Astrocyte (in vitro differentiated cells and primary cell): ENCODE measurements around the gene SPATA20. TPM values are rescaled to one million over a fixed set of nuclear protein-coding genes. Genes with fewer than 3 reads are reported as not detected.

Experiments used
- DNase-seq: peaks from one replicate; pipeline ENCODE4 v3.0.0-alpha.2; 2010; ENCODE audit warnings: low read depth
- FAIRE-seq: peaks from 2 replicates; lab custom pipeline; 2011; peaks lifted over from hg19 to GRCh38; lab: Jason Lieb, UNC
- H2AFZ ChIP-seq: 2 replicates; pipeline ENCODE4 v1.6.0; 2012; ENCODE audit warnings: low read depth, low read length, inconsistent platforms
- H3K27ac ChIP-seq: 2 replicates; pipeline ENCODE4 v1.5.1; 2011; ENCODE audit warnings: low read depth, low read length, inconsistent platforms
- H3K27me3 ChIP-seq: 2 replicates; pipeline ENCODE4 v1.6.0; 2011; ENCODE audit warnings: low read length, inconsistent platforms; ENCODE audit not compliant: insufficient read depth
- H3K36me3 ChIP-seq: 2 replicates; pipeline ENCODE4 v1.5.1; 2011; ENCODE audit warnings: low read length, inconsistent platforms; ENCODE audit not compliant: insufficient read depth
- H3K4me1 ChIP-seq: 2 replicates; pipeline ENCODE4 v1.5.1; 2011; ENCODE audit warnings: low read length, inconsistent platforms; ENCODE audit not compliant: insufficient read depth
- H3K4me2 ChIP-seq: 2 replicates; pipeline ENCODE4 v1.6.0; 2012; ENCODE audit warnings: low read length, inconsistent platforms
- H3K4me3 ChIP-seq: 2 replicates; pipeline ENCODE4 v1.5.1; 2011; ENCODE audit warnings: low read depth, mild to moderate bottlenecking, low read length, inconsistent platforms; ENCODE audit not compliant: insufficient read depth
- H3K79me2 ChIP-seq: 2 replicates; pipeline ENCODE4 v1.6.0; 2012; ENCODE audit warnings: mild to moderate bottlenecking, low read length, inconsistent platforms; ENCODE audit not compliant: insufficient read depth
- H3K9ac ChIP-seq: 2 replicates; pipeline ENCODE4 v1.6.0; 2012; ENCODE audit warnings: mild to moderate bottlenecking, low read length, inconsistent platforms
- H3K9me3 ChIP-seq: 2 replicates; pipeline ENCODE4 v1.5.1; 2012; ENCODE audit warnings: low read depth, mild to moderate bottlenecking, low read length, inconsistent platforms; ENCODE audit not compliant: insufficient read depth
- H4K20me1 ChIP-seq: 2 replicates; pipeline ENCODE4 v1.6.0; 2012; ENCODE audit warnings: low read length, inconsistent platforms; ENCODE audit not compliant: insufficient read depth
- H3K27ac Mint-ChIP-seq: one replicate; pipeline ENCODE4 v1.8.0; 2021; ENCODE audit warnings: mild to moderate bottlenecking, mixed read lengths; ENCODE audit not compliant: unreplicated experiment
- H3K27me3 Mint-ChIP-seq: one replicate; pipeline ENCODE4 v1.8.0; 2021; ENCODE audit warnings: low read depth, mixed read lengths; ENCODE audit not compliant: unreplicated experiment
- H3K36me3 Mint-ChIP-seq: one replicate; pipeline ENCODE4 v1.8.0; 2021; ENCODE audit warnings: low read depth, mixed read lengths; ENCODE audit not compliant: unreplicated experiment
- H3K4me1 Mint-ChIP-seq: one replicate; pipeline ENCODE4 v1.8.0; 2021; ENCODE audit warnings: low read depth, mixed read lengths; ENCODE audit not compliant: unreplicated experiment
- H3K4me3 Mint-ChIP-seq: one replicate; pipeline ENCODE4 v1.8.0; 2021; ENCODE audit warnings: mild to moderate bottlenecking, moderate library complexity, mixed read lengths; ENCODE audit not compliant: unreplicated experiment
- H3K9me3 Mint-ChIP-seq: one replicate; pipeline ENCODE4 v1.8.0; 2021; ENCODE audit warnings: mild to moderate bottlenecking, mixed read lengths; ENCODE audit not compliant: unreplicated experiment
- EZH2 ChIP-seq: IDR thresholded peaks from 2 replicates; pipeline ENCODE4 v1.6.1; 2012; ENCODE audit warnings: mild to moderate bottlenecking, low read length, inconsistent platforms; ENCODE audit not compliant: insufficient read depth
- total RNA-seq: library from RNA; stranded (reverse); gene quantifications from 2 replicates; pipeline ENCODE4 v1.2.1, GENCODE V29; 2021
- TF ChIP-seq, protein P1 (sequence below): IDR thresholded peaks from 2 replicates; pipeline ENCODE4 v1.5.1; 2011; ENCODE audit warnings: low read depth, mild to moderate bottlenecking, inconsistent platforms, low read length, moderate library complexity; ENCODE audit not compliant: insufficient read depth

Gene SPATA20
- total RNA-seq, 1 donor from 2014 or later = 32.0 TPM

DNA sequence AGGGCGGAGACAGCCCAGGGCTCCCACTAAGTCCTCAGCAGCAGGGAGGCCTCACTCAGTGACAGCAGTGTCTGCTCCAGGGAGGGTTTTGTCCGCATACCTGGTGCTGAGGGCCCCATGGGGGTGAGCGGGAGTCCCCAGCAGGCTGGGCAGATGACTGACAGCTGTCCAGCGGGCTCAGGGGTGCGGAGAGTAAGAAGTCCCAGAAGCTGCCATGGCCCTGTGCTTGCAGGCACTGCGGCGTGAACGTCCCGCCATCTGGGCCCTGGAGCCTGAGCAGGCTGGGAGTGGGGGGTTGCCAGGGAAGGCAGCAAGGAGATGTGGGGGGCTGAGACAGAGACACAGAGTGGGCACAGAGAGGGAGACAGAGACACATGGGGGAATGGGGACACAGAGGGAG lies 33.7 kb downstream of the SPATA20 start:
- DNase-seq = no peak

DNA sequence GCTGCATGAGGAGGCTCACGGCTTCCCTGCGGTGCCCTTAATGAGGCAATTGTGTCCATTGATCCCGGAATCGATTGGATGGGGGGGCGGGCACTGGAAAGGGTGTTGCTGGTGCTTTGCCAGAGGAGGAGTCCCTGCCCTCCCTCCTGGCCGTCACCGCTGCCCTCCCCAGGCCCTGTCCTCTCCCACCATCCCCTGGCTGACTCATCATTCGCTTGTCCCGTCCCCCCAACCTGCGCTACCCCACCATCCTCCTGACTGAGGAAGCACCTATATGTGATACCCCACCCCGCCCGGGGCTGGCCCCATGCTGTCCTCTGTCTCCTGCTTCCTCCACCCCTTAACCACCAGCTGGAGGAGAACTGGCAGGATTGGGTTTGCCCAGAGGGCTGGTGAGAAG lies 34.3 kb downstream of the SPATA20 start:
- Histone ChIP-seq H3K9me3 (no peaks in the 10 kb centered on the region), H3K36me3 (no peaks in the 10 kb centered on the region), H3K27me3 (peaks cover 11% of the 10 kb centered on the region), H3K79me2 (no peaks in the 10 kb centered on the region), H3K4me2 (no peak overlapping the region), H3K4me1 (no peaks in the 10 kb centered on the region), H3K27ac (no peak overlapping the region), H4K20me1 (no peaks in the 10 kb centered on the region), H3K9ac (no peak overlapping the region), H2AFZ (no peak overlapping the region), H3K4me3 (no peak overlapping the region)
- FAIRE-seq (no peak), DNase-seq (no peak)
- Mint-ChIP-seq H3K27me3 (peaks cover 79% of the 10 kb centered on the region), H3K27ac (no peak overlapping the region), H3K4me1 (peaks cover 2% of the 10 kb centered on the region), H3K36me3 (peaks cover 3% of the 10 kb centered on the region), H3K9me3 (peaks cover 10% of the 10 kb centered on the region), H3K4me3 (no peak overlapping the region)
- TF ChIP-seq, protein P1, sequence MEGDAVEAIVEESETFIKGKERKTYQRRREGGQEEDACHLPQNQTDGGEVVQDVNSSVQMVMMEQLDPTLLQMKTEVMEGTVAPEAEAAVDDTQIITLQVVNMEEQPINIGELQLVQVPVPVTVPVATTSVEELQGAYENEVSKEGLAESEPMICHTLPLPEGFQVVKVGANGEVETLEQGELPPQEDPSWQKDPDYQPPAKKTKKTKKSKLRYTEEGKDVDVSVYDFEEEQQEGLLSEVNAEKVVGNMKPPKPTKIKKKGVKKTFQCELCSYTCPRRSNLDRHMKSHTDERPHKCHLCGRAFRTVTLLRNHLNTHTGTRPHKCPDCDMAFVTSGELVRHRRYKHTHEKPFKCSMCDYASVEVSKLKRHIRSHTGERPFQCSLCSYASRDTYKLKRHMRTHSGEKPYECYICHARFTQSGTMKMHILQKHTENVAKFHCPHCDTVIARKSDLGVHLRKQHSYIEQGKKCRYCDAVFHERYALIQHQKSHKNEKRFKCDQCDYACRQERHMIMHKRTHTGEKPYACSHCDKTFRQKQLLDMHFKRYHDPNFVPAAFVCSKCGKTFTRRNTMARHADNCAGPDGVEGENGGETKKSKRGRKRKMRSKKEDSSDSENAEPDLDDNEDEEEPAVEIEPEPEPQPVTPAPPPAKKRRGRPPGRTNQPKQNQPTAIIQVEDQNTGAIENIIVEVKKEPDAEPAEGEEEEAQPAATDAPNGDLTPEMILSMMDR = no peak
- no peak for TF ChIP-seq EZH2

More for the DNA sequence above, 33.7 kb downstream of the SPATA20 start:
- no peak overlapping the region for H3K27ac Mint-ChIP-seq
- peaks cover 77% of the 10 kb centered on the region for H3K27me3 Mint-ChIP-seq
- H3K9ac ChIP-seq = no peak overlapping the region
- no peaks in the 10 kb centered on the region for H3K4me1 ChIP-seq
- no peak overlapping the region for H3K4me3 Mint-ChIP-seq
- no peak overlapping the region for H3K27ac ChIP-seq
- peaks cover 10% of the 10 kb centered on the region for H3K9me3 Mint-ChIP-seq
- peaks cover 3% of the 10 kb centered on the region for H3K36me3 Mint-ChIP-seq
- H3K4me2 ChIP-seq = no peak overlapping the region
- H3K36me3 ChIP-seq = no peaks in the 10 kb centered on the region
- H3K4me1 Mint-ChIP-seq = peaks cover 2% of the 10 kb centered on the region
- no peak for FAIRE-seq
- no peaks in the 10 kb centered on the region for H4K20me1 ChIP-seq
- TF ChIP-seq EZH2 = no peak
- TF ChIP-seq, protein P1 = no peak
- H2AFZ ChIP-seq = no peak overlapping the region
- H3K27me3 ChIP-seq = peaks cover 11% of the 10 kb centered on the region
- no peaks in the 10 kb centered on the region for H3K9me3 ChIP-seq
- H3K4me3 ChIP-seq = no peak overlapping the region
- no peaks in the 10 kb centered on the region for H3K79me2 ChIP-seq

DNA sequence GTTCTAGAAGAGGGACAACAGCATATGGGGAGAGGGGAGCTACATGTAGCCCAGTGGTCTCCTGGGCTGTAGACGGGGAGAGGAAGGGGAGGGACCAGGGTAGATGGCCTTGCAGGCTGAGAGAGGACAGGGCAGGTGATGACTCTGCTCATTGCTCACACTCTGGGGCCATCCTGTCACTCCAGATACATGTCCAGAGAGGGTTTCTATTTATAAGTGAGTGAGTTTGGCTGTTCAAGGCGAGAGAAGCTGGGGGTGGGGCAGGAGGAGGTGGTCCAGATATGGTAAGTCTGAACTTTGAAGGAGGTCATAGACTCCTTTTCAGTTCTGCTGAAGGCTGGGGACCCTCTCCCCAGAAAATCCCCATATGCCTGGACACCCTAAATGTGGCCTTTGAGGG lies 35.8 kb downstream of the SPATA20 start:
- FAIRE-seq (no peak), DNase-seq (no peak)
- Mint-ChIP-seq H3K4me1 (peaks cover 2% of the 10 kb centered on the region), H3K4me3 (no peak overlapping the region), H3K27ac (no peak overlapping the region), H3K9me3 (peaks cover 10% of the 10 kb centered on the region), H3K36me3 (peaks cover 3% of the 10 kb centered on the region), H3K27me3 (peaks cover 72% of the 10 kb centered on the region)
- Histone ChIP-seq H4K20me1 (no peaks in the 10 kb centered on the region), H3K4me2 (no peak overlapping the region), H3K4me3 (no peak overlapping the region), H3K4me1 (no peaks in the 10 kb centered on the region), H3K27ac (no peak overlapping the region), H3K79me2 (no peaks in the 10 kb centered on the region), H2AFZ (no peak overlapping the region), H3K9me3 (no peaks in the 10 kb centered on the region), H3K27me3 (peaks cover 7% of the 10 kb centered on the region), H3K36me3 (no peaks in the 10 kb centered on the region), H3K9ac (no peak overlapping the region)
- TF ChIP-seq, protein P1 = no peak
- no peak for TF ChIP-seq EZH2
